GM15510 (cell line): ENCODE data around the gene LYRM2.

ENCODE experiments used
- POLR2A ChIP-seq: IDR thresholded peaks from 3 replicates; pipeline ENCODE4 v1.6.1; 2011; ENCODE audit warnings: borderline replicate concordance; ENCODE audit not compliant: insufficient read length; ENCODE audit errors: extremely low read depth

The LYRM2 gene

DNA sequence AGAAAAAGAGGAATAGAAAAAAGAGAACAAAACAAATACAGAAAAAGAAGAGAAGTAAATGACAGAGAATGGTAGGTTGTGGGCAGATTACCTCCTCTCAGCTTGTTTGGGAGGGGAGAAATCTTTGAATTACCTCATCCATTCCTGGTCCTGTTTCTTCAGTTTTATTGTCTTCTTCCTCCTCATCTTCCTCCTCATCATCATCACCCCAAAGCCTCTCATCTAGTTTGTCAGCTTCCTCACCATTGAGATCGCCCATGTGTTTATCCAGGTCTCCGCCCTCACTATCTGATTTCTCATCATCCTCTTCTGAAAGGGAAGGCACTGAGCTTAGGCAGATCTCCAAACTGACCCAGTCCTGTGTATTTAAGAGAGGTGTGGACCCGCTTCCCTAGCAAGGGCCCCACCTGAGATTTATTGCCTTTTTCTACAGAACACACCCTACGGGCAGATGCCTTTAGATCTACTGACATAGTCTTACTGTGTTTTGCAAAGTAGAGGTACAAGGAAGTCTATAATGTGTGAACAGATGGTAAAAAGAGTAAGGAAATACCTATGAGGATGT, 24.2 kb upstream of the LYRM2 start:
- no peak for TF ChIP-seq POLR2A

DNA sequence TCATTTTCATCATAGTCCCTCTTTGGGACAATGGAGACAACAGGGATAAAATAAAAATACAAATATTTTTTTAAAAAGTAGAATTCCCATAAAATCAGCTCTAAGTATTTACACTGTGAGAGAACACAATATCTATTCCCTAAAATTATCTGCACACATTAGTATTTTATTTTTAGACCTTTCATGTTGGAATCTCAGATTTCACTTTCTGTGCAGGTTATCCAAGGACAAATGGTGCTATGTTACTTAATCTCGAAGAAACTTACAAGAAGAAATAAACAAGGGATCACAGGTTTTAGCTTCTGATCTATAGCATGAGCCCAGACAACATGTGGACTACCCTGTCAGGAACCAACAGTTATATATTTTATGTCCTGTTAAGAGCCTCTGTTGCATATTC, 23.0 kb upstream of the LYRM2 start:
- no peak for TF ChIP-seq POLR2A

DNA sequence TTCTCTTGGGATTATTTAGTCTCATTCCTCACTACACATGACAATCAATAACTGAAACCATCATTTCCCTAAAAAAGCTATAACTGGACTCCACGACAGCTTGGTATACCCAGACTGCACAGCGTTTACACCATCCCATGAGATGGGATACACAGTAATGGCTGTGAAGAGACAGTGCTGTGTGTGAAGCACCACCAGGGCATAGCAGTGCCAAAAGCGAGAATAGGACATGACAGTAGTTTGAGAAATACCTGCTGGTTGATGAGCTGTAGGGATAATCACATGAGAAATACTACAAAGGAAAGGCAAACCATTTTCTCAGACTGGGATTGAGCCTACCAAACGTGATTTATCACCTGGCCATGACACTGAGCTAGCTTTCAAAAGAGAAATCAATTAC, 22.4 kb upstream of the LYRM2 start:
- no peak for TF ChIP-seq POLR2A

DNA sequence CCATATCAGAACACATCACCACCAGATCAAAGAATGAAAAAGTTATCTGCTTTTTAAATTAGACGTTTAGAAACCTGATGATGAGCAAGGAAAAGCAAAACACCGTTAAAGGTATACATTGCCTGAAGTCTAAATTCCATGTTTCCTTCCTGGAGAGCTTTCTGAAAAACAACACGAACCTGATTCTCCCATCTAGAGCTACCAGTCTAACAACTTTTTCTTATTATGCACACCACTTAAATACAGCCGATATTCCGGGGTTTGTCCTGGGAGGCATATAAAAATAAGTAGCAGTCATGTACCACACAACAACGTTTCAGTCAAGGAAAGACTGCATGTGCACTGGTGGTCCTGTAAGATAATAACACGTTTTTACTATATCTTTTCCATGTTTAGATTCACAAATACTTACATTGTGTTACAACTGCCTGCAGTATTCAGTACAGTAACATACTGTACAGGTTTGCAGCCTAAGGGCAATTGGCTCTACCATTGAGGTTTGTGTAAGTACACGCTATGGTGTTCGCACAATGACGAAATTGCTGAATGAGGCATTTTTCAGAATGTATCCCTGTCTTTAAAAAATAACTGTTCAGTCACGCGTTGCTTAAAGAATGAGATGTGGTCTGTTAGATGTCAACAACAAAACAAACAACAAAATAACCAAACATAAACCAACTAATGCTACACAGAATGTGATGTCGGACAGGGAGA, 19.1 kb upstream of the LYRM2 start:
- no peak for TF ChIP-seq POLR2A

DNA sequence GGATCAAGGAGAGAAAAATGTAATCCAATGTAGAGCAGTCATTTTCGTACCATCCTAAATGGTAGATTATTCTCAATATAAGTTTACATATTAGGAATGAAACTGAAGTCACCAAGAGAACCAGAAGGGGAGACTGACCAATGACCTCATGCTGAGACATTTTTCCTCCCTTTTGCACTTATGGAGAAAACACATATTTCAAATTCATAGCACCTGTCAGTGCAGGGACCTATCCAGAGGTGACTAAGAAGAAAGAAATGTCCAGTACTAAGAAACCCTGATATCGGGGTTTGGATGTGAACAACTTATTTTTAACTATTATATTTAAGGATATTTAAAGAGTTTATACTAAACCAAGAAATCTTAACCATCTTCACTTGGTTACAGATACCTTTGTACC, 16.6 kb upstream of the LYRM2 start:
- no peak for TF ChIP-seq POLR2A

DNA sequence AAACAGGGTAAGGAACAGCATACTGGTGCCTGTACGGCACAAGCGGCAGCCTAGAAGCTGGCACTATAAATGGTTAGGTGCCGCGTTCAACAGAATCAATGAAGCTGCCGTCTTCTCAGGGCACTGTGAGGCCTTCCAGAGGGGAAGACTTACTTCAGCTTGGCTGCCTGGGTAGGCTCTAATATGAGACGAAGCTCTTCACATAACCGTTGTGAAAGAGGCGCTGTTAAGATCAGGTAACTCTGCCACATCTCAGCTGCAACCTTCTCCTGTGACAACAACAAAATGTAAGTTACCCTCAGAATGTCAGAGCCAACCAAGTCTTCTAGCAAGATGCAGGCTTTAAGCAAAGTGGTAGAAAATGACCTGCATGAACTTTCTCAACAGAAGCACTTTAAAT, 12.0 kb upstream of the LYRM2 start:
- no peak for TF ChIP-seq POLR2A

DNA sequence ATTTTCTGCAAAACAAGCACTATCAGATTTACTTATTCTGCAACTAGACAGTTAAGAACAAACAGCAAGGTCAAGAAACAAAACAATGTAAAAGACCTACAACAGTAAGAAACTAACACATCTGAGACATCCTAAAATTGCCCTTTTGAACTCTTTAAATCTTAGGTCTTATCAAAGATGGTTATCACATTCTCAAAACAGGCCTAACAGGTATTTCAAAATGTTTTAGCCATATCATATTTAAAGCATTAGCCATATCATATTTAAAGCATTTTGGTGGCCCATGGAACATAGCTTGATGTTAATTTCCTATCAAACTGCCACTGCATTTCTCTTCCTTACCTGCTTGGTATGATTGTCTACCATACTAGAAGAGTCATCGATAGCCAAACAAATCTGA, 11.1 kb upstream of the LYRM2 start:
- TF ChIP-seq POLR2A: no peak

DNA sequence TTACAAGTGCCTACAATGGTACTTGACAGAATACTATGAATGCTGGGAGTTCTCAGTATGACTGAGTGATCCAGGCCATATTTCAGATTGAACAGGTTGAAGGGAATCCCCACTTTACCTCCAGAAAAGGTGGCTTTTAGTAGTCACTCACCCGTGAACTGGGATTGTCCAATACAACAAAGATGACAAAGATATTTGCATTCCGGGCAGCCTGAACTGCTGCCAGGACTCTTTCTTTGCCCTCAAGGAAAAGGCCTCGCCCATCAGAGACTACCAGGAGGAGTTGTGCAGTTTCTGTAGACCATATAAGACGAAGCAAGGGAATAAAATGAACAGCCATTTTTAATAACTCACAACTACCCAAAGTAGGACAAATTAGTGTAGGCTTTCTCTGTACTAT, 6.3 kb upstream of the LYRM2 start:
- no peak for TF ChIP-seq POLR2A

DNA sequence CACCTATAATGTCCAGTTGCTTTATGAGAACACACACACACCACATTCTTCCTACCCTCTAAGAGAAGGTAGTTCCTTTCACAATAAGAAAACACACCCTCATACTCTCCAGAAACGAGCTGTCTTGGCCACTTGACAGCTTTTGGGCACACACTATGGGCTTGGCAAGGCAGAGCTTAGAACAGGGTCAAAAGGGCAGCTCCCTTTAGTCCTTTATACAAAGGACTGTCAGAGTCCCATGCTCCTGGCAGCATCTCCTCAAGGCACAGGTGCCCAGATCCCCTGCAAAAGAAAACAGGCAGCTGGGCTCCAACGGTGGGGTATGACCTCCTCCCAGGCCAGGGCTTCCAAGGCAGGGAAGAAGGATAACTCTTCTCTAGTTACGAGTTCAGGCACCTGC, 4.9 kb upstream of the LYRM2 start:
- no peak for TF ChIP-seq POLR2A

DNA sequence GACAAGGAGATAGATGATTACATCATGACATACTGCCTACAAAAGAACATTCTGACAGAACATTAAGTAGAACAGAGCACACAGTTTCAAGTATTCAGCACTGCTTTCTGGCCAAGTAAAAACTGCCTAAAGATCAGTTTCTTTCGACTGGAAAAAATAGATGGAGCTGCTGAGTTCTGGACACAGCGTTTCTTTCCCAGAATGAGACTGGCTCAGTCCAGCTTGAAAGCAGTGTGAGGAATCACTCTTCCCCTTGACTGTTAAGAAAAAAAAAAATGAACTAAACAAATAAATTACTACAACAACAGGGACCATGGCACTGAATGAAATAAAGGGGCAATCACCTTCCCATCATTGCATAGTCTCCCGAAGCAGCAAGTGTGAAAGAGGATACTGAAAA, 4.4 kb upstream of the LYRM2 start:
- no peak for TF ChIP-seq POLR2A

DNA sequence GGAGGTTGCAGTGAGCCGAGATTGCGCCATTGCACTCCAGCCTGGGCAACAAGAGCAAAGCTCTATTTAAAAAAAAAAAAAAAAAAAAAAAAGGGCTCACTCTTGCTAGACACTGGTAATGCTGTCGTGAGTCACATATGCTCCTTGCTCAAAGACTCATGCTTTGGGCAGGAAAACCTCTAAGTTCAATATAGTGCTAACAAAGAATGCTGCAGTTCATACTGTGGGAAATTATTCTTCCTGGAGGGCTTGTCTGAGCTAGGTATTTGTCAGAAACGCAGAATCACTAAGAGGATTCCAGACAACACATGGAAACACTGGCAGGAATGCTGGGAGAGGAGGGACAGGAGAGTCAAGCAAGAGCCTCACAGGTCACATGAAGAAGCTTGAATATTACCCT, 2.3 kb upstream of the LYRM2 start:
- no peak for TF ChIP-seq POLR2A

DNA sequence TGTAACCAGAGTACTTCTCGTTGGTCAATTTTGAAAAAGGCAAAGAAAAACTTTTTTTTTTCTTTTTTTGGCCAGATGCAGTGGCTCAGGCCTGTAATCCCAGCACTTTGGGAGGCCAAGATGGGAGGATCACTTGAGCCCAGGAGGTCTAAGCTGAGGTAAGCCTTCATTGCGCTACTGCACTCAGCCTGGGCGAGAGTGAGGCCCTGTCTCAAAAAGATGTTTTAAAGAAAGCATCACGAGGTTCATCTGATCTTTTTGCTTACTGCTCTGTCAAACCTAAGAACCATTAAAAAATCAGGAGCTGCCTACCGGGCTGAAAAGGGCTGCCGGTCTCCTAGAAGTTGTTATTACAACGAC, 607 bp downstream of the LYRM2 start:
- TF ChIP-seq POLR2A: no peak

DNA sequence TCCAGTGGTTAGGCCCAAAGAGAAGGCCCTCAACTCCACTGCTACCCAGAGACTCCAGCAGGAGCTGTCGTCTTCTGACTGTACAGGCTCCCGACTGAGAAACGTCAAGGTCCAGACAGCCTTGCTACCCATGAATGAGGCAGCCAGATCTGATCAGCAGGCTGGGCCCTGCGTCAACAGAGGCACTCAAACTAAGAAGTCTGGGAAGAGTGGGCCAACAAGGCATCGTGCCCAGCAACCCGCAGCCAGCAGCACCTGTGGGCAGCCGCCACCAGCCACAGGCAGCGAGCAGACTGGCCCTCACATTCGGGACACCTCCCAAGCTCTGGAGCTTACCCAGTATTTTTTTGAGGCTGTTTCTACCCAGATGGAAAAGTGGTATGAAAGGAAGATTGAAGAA, 8.1 kb downstream of the LYRM2 start:
- no peak for TF ChIP-seq POLR2A

DNA sequence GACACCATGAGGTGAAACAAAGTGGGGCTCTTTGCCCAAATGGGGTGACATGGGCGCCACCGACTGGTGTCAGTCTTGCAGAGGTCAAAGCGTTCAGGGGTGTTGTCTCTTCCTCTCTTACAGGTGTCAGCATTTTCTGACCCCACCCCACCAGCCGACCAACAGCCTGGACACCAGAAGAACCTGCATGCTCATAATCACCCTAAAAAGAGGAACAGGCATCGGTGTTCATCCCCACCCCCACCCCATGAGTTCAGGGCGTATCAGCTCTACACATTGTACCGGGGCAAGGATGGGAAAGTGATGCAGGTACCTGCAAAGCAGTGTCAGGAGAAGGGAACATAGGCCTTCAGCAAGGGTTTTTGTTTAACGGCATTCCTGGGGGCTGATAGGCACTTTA, 14.8 kb downstream of the LYRM2 start:
- no peak for TF ChIP-seq POLR2A

DNA sequence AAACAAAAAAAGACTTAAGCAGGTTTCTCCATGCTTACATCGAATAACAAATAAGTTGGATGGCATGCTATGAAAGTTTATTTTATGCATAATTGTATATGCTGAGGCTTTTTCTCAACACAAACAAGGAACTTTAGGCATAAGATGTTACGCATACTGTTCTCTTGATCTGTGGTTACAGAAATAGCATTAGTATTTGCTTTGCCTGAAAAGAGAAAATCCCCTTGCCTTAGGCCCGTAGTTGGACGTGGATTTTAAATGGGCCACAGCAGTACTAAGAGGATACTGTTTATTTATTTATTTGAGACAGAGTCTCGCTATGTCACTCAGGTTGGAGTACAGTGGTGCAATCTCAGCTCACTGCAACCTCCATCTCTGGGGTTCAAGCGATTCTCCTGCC, 19.0 kb downstream of the LYRM2 start:
- TF ChIP-seq POLR2A: no peak

DNA sequence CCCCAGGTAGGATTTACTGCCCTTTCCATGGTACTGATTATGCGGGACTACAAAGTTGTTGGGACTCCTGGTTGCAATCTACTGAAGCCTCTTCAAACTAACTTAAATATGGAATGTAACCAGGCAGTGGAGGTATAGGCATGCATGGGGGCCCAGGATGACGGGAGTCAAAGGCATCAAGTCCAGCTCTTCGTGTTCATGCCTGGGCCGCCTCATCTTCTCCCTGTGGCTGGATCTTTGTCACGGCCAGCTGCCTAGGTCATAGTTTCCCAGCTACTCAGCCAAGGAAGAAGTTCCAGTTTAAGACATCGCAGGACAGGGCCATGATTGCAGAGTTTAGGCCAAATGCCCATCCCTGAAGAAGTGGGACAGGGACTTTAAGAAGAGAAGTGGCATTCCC, 20.5 kb downstream of the LYRM2 start:
- TF ChIP-seq POLR2A: no peak

DNA sequence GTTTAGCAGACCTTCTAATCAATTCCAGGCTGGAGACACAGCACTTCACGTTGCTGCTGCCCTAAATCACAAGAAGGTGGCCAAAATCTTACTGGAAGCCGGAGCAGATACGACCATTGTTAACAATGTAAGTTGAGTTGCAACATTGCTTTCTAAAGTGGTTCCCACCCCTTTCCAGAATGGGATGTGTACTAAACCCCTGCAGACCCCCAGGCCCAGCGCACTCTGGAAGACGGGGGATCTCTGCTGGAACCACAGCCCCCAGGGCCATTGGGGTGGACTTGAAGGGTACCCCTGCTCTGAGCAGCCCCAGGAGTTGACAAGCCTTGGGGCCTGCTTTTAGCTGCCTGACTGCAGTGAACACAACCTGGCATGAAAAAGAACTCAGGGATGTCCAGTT, 22.0 kb downstream of the LYRM2 start:
- TF ChIP-seq POLR2A: no peak
